ENCODE data around the gene FCRL6.

FCRL6 gene

GRCh38 chr1:159860456-159860855 is 58.3 kb downstream of the FCRL6 start:
- no peaks in the 10 kb centered on the region for H3K27me3 ChIP-seq (ENCODE audit: low read length)
- no peaks in the 10 kb centered on the region for H3K9me2 ChIP-seq (replicated peaks; ENCODE audit: insufficient read depth, low read length)
- H3K4me2 ChIP-seq (ENCODE audit: low read depth, low read length, poor library complexity, severe bottlenecking), result no peak overlapping the region
- no peaks in the 10 kb centered on the region for H3F3A ChIP-seq (ENCODE audit: insufficient read depth)
- H3K4me3 ChIP-seq (ENCODE audit: insufficient read depth, low read length, poor library complexity, severe bottlenecking), result no peak overlapping the region
- no peak for TF ChIP-seq EZH2phosphoT487 (conservative IDR thresholded peaks at IDR 0.05; ENCODE audit: low read length)
- no peak for TF ChIP-seq CTCF (IDR thresholded peaks at IDR 0.05; ENCODE audit: insufficient read depth, low read length, poor library complexity, severe bottlenecking)
- no peak overlapping the region for H3K9ac ChIP-seq (ENCODE audit: low read length)
- no peaks in the 10 kb centered on the region for H3K9me3 ChIP-seq (ENCODE audit: insufficient read depth, low read length)
- H3K79me2 ChIP-seq (ENCODE audit: insufficient read depth, low read length), result no peaks in the 10 kb centered on the region
- no peaks in the 10 kb centered on the region for H3K36me3 ChIP-seq (ENCODE audit: low read length)
- H2AFZ ChIP-seq (ENCODE audit: low read depth, low read length, severe bottlenecking), result no peak overlapping the region
- H4K20me1 ChIP-seq (ENCODE audit: low read depth, low read length), result no peaks in the 10 kb centered on the region
- no peak overlapping the region for H3K27ac ChIP-seq (ENCODE audit: low read depth, low read length)

DNA sequence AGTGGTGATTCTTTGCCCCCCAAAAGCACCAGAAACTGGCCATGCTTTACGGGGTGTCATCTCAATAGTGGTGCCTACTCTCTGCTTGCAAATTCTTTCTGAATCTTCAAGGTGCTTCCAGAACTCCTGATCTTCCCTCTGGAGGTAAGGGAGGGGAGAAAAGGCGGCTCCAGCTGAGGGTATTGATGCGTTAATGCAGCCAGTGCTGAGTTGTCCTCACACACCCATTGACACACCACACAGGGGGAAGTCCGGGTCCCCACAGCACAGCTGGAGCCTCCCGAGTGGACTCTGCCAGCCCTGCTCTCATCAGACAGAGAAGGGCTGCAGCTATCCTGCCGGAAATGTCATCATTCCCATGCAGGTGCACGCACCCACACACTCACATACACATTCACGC is 59.1 kb downstream of the FCRL6 start:
- Histone ChIP-seq H3K27ac (ENCODE audit: low read depth, low read length) (no peak overlapping the region), H3K4me2 (ENCODE audit: low read depth, low read length, poor library complexity, severe bottlenecking) (no peak overlapping the region), H4K20me1 (ENCODE audit: low read depth, low read length) (no peaks in the 10 kb centered on the region), H3K36me3 (ENCODE audit: low read length) (no peaks in the 10 kb centered on the region), H3K9me2 (replicated peaks; ENCODE audit: insufficient read depth, low read length) (no peaks in the 10 kb centered on the region), H3K4me3 (ENCODE audit: insufficient read depth, low read length, poor library complexity, severe bottlenecking) (no peak overlapping the region), H3K9ac (ENCODE audit: low read length) (no peak overlapping the region), H2AFZ (ENCODE audit: low read depth, low read length, severe bottlenecking) (no peak overlapping the region), H3F3A (ENCODE audit: insufficient read depth) (no peaks in the 10 kb centered on the region), H3K79me2 (ENCODE audit: insufficient read depth, low read length) (no peaks in the 10 kb centered on the region), H3K27me3 (ENCODE audit: low read length) (no peaks in the 10 kb centered on the region), H3K9me3 (ENCODE audit: insufficient read depth, low read length) (no peaks in the 10 kb centered on the region)
- TF ChIP-seq CTCF (IDR thresholded peaks at IDR 0.05; ENCODE audit: insufficient read depth, low read length, poor library complexity, severe bottlenecking) (no peak), EZH2phosphoT487 (conservative IDR thresholded peaks at IDR 0.05; ENCODE audit: low read length) (no peak)

GRCh38 chr1:159862031-159862430 is 59.9 kb downstream of the FCRL6 start:
- H3K4me2 ChIP-seq (ENCODE audit: low read depth, low read length, poor library complexity, severe bottlenecking), result no peak overlapping the region
- TF ChIP-seq CTCF (IDR thresholded peaks at IDR 0.05; ENCODE audit: insufficient read depth, low read length, poor library complexity, severe bottlenecking), result no peak
- TF ChIP-seq EZH2phosphoT487 (conservative IDR thresholded peaks at IDR 0.05; ENCODE audit: low read length), result no peak
- H3K27ac ChIP-seq (ENCODE audit: low read depth, low read length), result no peak overlapping the region

More at GRCh38 chr1:159862031-159862430, 59.9 kb downstream of the FCRL6 start:
- no peaks in the 10 kb centered on the region for H3K79me2 ChIP-seq (ENCODE audit: insufficient read depth, low read length)
- H3K36me3 ChIP-seq (ENCODE audit: low read length), result no peaks in the 10 kb centered on the region
- no peak overlapping the region for H3K9ac ChIP-seq (ENCODE audit: low read length)
- H3K4me3 ChIP-seq (ENCODE audit: insufficient read depth, low read length, poor library complexity, severe bottlenecking), result no peak overlapping the region
- no peaks in the 10 kb centered on the region for H3F3A ChIP-seq (ENCODE audit: insufficient read depth)
- no peaks in the 10 kb centered on the region for H3K9me2 ChIP-seq (replicated peaks; ENCODE audit: insufficient read depth, low read length)
- no peak overlapping the region for H2AFZ ChIP-seq (ENCODE audit: low read depth, low read length, severe bottlenecking)
- H3K9me3 ChIP-seq (ENCODE audit: insufficient read depth, low read length), result no peaks in the 10 kb centered on the region
- no peaks in the 10 kb centered on the region for H4K20me1 ChIP-seq (ENCODE audit: low read depth, low read length)
- H3K27me3 ChIP-seq (ENCODE audit: low read length), result no peaks in the 10 kb centered on the region
